GM18499 (cell line): ENCODE results near the gene LUZP1.

ENCODE experiments used
- ATAC-seq: cut with Tn5 transposase; IDR thresholded peaks from one replicate; pipeline ENCODE4 v1.9.1; 2021; ENCODE audit warnings: moderate number of reproducible peaks; ENCODE audit not compliant: insufficient read depth, unreplicated experiment

LUZP1 gene

DNA sequence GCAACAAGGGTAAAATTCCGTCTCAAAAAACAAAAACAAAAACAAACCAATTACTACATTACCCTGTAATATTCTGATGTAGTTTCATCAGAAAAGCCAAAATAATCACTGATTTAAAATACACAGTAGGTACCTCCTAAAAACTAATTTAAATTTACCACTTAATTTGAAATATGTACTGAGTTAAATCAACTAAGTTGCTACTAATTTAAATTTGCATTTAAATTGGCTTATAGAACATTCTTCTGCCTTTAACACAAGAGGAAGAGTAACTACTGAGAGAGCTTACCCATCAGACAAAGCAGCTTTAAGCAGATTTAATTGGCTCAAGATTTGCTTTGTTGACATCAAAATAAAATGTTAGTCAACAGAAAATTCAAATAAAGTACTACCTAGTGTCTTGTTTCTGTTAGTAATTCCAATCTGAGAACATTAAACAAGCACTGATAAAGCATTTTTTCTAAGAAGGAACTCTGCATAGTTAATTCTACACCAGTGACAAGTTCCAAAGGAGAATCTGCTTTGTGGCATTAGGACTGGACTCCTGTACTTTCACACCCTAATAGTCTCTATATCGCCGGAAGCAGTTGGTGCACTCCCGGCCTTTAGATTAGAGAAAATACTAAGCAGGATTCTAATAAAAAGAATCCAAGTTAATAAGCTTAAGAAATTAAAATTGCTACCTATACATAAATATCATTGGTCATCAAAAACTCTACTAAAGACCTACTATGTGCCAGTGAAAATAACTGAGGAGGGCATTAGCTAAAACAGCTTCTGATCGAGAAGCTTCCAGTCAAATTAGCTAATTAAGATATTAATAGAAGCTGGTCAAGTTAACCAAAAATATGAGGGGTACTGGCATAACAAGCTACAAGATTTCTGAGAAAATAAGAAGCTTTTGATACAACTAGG, 8.4 kb downstream of the LUZP1 start:
- ATAC-seq = no peak

DNA sequence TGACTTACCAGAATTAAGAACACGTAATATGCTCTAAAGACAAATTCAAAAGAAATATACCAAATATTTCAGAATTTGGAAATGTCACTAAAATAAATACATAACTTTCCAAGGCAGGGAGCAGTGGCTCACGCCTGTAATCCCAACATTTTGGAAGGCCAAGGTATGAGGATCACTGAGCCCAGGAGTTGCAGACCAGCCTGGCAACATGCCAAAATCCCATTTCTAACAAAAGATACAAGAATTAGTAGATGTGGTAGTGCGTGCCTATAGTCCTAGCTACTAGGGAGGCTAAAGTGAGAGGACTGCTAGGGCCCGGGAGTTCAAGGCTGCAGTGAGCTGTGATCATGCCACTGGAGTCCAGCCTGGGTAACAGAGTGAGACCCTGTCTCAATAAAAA, 11.7 kb downstream of the LUZP1 start:
- ATAC-seq = no peak

DNA sequence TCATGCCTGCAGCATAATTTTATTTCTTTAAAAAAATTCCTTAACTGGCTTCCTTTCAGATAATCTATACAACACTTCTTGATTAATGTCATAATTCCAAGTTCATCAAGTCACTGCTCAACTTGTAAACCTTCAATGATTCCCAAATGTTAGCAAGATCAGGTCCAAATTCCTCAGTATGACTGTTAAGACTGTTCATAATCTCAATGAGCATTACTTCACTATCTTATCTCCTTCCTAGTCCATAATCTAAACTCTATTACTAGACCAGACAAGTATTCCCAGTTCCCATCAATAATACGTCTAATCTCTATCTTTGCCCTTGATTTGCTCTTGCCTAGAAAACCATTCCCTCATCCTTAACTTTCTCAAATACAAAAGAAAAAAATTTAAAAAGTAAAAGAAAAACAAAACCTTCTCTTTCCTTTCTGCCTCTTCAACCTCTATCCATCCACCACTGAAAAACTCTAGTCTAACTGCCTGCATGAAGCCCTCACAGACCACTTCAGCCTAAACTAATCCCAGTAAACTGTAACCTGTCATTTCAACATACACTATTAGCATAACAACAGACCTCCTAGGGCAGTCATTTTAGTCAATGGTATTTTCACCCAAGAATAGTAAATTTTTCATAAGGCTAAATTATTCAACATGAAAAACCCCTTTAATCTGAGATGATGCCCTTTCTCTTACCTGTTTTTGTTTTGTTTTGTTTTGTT, 15.5 kb downstream of the LUZP1 start:
- ATAC-seq = no peak

DNA sequence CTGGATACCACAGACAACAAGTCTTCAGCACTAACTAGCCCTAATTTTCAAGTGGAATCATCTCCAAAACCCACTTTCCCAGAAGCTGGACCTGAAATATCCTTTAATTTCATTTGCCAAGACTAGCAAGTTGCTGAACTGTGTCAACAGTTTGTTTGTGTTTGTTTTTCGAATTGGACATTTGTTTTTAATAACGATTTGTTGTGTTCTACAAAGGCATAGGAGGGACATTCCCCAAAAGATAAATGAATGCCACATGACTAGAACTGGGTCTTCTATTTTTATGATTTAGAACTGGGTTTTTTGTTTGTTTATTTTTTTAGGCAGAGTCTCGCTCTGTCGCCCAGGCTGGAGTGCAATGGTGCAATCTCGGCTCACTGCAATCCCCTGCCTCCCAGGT, 17.9 kb downstream of the LUZP1 start:
- no peak for ATAC-seq

DNA sequence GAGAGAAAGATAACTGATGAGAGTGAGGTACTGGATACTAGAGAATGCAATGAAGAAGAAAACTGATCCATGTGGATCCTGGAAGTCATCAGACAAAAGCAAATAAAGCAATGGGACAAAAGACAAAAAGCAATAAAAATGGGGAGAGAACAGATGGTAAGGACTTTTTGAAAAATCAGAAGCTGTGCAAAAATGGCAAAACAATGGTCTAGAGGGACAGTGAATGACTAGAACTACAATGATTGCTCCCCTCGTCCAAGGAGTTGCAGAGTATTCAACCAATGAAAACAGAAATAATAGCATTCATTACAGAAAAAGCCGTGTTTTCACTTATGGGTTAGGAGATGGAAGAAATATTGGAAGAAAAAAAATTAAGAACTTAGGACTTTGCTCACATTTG, 18.5 kb downstream of the LUZP1 start:
- ATAC-seq = no peak

DNA sequence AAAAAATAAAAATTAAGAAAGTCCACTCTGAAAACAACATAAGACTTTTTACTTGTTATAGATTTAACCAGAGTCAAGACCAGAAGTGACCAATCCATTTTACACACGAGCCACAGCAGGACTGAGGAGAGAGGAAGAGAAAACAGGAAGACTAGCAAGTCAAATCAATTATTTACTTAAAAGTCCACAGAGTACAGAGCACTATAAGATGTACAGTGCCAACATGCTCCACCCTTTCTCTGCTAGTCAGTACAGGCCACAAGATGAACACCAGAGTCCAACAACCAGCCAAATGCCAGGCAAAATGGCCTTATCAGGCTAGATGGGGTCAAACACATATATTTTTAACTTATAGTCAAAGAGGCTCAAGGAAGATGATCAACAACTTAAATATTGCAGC, 19.5 kb downstream of the LUZP1 start:
- no peak for ATAC-seq

DNA sequence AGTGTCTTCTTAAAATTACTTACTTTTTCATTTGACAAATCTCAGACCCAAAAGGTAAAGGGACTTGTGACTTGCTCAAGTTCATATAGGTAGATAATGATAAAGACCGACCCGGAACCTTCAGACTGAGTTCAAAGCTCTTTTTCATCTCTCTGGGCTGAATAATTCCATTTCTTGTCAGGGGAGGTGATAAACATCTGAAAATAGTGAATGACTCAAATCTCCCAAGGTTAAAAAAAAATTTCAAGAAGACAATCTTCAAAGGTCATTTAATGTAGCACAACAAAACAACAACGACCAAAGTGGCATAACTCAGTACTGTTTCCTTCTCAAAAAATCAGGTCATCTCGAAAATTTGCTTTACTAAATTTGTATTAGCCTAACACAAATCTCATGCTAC, 20.6 kb downstream of the LUZP1 start:
- no peak for ATAC-seq

DNA sequence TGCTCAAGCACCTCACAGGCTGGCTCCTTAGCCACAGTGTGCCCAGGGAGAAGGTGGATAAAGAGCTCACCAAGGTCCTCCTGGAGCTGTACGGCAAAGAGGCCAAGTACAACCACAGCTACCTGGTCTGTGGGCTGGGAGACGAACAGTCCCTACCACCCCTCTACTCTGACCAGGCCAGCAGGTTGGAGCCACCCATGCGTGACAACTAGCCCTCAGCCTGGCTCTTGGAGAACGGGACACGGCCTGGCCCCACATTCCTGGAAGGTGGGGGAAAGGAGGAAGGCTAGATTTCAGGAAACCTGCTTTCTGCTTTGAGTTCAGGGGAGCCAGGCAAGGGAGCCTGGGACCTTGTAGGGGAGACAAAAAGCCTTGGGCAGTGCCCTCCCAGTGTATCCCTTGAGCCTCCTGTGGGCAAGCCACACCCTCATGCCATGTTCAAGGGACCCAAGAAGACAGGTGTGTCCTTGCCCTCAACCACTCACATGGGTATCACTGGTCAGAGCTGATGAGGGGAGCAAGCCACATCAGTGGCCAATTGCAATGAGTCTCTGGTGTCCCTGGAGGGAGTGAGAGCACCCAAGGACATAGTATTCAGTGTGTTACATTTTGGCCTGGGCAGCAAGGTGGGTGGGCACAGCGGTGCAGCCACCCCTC, 27.6 kb downstream of the LUZP1 start:
- no peak for ATAC-seq

DNA sequence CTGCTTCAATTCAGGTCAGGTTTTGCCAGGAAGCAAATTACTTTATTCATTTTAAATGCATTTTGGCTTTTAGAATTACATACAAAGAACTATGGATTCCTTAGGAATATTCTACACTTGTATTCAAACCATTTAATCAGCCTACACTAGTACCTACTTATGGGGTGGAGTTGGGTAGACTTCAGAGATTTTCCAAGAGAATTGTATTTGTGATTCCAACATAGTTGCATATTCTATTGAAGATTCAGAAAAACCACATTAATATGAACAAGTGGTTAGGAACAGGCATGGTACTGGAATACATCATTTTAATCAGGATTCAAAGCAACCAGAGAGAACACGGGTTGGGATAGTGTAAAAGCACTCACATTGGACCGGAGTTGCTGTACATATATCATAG, 33.4 kb downstream of the LUZP1 start:
- no peak for ATAC-seq

DNA sequence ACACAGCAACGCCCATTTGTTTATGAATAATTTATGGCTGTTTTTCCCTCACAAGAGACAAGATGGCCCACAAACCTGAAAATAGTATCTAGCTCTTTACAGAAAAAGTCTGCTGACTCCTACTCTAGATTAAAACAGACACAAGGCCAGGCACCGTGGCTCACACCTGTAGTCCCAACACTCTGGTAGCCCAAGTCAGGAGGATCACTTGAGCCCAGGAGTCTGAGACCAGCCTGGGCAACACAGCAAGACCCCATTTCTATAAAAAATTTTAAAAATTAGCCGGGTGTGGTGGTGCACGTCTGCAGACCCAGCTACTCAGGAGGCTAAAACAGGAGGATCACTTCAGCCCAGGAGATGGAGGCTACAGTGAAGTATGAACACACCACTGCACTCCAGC, 34.6 kb downstream of the LUZP1 start:
- no peak for ATAC-seq

DNA sequence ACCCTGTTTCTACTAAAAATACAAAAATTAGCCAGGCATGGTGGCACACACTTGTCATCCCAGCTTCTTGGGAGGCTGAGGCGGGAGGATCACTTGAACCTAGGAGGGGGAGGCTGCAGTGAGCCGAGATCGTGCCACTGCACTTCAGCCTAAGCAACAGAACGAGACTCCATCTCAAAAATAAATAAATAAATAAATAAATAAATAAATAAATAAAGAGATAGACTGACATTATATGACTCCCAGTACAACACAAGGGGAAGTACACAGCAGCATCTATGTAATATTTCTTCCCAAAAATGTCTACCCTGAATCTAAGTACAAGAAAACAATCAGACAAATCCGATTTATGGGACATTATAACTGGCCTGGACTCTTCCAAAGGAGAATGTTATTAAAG, 35.1 kb downstream of the LUZP1 start:
- no peak for ATAC-seq

DNA sequence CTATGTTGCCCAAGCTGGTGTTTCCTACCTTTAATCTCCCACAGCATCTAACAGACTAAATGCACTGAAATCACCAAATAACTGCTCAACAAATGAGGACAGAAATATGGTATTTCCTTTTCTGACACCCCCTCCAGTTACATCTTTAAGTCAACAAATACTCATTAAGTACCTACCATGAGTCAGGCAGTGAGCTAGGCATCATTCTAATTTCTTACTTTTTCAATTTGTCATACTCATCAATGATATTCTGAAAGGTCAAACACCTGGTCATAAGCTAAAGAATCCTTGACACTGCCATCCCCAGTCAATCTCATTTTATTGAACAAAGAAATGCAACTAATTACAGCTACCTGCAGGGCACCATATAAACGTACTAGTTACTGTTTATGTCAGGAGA, 36.6 kb downstream of the LUZP1 start:
- ATAC-seq = no peak

DNA sequence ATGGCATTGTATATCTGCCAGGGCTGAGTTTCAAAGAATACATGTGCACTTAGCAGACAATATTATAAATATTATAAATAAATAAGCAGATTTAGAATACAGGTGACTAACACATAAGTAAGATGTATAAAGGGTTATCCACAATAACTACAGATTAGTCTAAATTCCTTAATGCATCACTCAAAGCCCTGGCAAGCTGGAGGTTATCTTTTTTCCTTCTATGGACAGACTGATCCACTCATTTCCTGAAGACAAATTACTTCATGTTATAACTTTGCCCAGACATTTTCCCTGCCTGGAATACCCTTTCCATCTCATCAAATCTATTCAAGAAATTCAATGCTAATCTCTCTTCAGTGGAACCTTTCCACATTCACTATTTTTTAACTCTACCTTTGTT, 38.8 kb downstream of the LUZP1 start:
- ATAC-seq = no peak

DNA sequence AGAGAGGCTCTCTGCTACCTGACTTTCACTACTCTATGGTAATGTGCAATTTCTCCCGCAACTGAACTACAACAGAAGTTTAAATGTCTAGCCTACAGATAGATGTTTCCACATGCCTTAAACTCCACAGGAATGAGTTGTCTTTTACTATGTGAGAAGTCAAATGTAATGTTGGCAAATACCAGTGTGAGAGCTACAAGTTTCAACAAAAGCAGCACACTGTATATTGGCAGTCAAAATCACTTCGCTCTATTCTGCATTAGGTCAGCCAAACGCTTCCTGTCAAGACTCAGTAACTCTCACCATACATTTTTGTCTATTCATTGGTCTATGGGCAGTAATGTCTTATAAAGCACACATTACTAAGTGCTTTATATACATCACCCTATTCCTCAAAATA, 41.9 kb downstream of the LUZP1 start:
- ATAC-seq = no peak

DNA sequence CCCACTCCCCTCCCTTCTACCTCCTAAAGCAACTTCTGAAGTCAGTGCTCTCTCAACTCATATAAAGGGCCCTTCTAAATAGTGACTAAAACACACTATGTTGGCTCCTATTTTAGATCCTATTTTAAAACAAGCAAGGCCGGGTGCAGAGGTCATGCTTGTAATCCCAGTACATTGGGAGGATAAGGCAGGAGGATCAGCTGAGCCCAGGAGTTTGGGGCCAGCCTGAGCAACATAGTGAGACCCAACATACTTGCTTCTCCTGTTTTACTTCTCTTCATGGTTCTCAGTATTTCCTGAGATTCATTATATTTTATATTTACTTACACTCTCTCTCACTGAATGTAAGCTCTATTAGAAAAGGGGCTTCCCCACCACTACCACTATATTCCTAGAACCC, 42.5 kb downstream of the LUZP1 start:
- ATAC-seq = no peak

DNA sequence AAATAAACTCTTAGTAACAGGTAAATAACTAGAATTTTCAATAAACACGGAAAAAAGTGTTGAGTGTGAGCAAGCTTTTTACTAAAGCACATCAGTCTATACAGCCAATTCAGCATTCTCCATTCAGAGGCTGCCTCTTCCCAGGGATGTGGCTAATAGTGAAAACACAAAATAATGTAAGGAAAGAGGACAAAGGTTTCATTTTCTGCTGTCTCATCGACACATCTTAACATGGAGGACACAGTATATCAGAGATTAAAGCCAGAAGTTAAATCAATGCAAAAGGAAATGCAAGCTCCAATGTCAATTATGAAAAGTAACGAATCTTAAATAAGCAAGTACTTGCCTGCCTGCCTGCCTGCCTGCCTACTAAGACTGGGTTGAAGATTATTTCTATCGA, 43.2 kb downstream of the LUZP1 start:
- ATAC-seq = no peak

DNA sequence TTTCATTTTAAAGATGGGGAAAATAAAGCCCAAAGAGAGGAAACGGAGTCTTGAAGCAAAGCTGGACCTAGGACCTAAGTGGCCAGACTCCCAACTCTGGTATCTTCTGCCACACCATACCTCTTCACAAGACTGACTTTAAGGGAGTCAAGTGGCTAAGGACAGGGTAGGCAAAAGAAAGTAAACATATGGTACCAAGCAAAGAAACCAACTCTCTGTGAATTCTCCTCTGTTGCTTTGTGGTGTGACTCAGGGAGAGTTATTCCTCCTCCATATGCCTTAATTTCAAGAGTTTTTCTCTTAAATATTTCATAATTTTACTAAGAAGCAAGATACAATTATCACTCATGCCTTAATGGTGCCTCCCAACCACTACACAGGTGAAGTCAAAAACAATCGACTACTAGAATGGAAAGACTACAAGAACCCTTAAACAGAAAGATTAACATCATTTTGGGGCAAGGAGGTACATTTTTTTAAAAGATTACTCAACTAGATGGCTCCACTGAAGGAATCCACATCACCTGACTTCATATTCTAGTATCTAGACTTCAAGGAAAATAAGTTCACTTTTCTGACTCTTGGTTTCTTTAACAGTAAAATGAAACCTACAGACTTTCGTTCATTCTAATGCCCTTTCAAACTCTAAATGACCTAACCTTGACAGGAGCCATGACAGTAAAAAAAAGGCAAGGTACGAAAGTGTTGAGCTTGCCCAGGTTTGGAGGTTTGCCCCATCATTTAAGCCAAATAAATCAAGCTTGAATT, 44.2 kb downstream of the LUZP1 start:
- no peak for ATAC-seq

DNA sequence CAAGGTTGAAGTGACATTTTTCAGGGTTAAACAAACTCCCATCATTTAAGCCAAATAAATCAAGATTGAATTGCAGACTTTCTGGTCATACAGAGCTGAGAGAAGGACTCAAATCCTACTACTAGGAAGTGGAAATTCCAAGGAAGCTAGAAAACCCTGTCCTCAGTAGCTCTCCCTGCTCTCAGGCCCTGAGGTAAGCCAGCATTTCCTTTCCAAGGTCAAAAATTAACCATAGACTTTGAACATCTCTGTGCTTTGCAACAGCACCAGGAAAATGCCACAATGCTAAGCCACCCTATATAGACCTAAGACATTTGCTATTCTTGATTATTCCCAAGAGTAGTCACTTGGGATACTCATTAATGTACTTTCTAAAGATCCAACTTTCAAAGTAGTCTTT, 45.1 kb downstream of the LUZP1 start:
- no peak for ATAC-seq

DNA sequence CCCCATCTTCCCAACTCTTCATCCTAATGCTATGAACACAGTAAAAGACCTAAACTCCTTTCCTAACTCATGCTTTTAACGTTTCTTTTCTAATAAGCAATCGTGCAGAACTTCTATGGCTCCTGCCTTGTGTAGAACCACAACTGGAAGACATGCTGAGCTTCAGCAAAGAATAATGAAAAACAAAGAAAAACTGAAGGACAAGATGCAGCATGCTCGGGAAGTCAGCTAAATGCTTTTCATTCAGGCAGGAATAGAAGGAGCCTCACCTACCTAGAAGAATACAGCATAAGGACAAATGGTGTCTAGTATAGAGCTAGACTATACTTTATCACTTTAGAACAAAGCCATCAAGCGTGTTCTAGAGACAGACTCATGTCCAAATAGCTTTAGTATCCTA, 45.9 kb downstream of the LUZP1 start:
- ATAC-seq = no peak

DNA sequence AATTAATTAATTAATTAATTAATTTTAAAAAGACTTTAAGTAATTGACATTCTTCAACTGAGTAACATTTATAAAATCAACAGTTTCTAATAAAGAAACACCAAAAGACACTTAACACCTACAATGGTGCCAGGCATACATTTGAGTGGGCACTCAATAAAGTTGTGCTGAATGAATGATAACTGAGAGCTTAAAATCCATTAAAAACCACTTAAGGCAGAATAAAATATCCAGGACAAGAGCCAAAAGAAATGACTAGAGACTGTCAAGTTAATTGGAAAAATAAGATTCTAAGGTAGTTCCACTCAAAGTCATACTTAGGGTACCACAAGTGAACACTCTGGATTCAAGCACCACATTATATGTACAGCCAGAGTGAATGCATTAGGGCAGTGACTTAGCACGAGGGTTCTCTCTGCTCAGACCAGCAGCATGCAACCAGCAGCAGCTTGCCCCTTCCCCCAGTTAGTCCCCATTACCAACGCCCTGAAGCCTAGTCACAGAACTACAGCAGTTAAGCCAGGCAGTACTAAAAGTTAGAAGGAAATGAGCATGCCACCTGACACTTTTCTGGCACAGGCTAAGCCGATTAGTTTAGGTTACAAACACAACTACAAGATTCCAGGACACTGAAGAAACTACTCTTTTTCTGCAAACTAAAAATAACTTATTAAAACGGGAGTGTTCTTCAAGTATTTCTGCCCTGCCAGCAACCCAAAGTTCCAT, 46.5 kb downstream of the LUZP1 start:
- ATAC-seq = no peak
